HG03575 (cell line): Measurements from ENCODE around the gene TCFL5.

Experiments
- ATAC-seq: cut with Tn5 transposase; IDR thresholded peaks from one replicate; pipeline ENCODE4 v1.9.1; 2021; ENCODE audit not compliant: unreplicated experiment, insufficient number of reproducible peaks, low FRiP score; ENCODE audit errors: extremely low read depth

Gene TCFL5

DNA sequence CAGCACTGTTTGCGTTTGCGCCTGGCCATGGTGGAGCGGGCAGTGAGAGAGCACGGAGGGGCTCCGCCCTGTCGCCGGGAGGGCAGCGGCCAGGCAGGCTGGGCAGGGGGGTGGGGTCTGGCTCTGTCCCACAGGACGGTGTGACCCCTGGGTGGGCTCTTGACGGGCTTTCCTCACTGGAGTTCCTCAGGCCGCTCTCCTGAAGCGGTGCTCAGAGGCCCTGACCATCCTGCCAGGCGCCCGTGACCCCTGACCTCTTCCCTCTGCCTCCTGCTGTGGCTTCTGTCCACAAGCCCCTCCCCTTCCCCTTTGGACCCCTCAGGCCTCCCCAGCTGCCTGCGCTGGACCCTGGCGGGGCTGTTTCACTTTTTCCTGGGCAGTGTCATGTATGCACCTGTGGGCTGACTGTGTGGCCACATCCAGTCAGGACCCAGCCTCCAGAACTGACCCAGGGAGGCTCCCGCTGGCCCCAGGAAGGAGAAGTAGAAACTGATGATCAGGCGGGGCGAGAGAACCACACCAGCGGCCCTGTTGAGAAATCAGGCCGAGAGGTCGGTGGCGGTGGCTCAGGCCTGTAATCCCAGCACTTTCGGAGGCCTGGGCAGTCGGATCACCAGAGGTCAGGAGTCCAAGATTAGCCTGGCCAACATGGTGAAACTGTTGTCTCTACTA lies 55.8 kb downstream of the TCFL5 start:
- no peak for ATAC-seq

DNA sequence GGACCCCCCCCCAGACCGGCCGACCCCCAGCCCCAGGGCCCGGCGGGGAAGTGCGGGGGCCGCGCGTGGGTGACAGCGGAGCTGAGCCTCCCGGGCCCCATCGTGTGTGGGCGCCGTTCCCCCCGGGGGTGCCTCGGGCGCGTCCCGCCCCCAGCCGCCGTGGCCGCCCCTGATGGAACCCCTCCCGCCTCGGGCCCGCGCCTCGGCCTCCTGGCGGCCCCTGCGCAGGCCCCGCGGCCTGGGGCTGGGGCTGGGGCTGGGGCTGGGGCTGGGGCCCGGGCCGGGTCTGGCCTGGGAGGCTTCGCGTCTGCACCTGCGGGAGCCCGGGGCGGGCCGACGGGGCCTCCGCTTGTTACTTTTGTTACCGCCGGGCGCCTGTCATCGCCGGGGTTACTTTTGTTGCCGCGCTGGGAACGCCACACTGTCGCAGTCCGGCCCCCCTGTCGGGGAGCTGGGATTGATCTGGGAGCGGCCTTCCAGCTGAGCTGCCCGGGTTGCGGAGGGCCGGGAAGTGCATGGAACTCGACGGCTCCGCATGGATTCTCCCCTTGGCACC lies 56.4 kb downstream of the TCFL5 start:
- ATAC-seq, result no peak

DNA sequence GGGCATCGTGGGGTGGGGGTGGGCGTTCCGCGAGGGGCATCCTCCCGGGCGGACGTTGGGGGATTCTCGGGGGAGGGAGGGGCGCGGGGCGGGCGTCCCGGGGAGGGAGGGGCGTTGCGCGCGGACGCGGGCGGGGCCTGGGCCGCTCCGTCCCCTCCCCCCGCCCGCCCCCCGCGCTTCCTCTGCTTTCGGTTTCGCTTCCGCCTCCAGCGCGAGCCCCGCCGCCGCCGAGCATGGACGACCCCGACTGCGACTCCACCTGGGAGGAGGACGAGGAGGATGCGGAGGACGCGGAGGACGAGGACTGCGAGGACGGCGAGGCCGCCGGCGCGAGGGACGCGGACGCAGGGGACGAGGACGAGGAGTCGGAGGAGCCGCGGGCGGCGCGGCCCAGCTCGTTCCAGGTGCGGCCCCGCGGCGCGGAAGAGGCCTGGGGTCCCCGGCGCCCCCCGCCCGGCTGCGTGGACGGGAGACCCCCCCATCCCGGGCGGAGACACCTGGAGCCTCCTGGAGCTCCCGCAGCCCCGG lies 56.9 kb downstream of the TCFL5 start, which contains the start of gene OGFR:
Gene OGFR (plus strand): TSS at position 209 of the 528 bp plus-strand sequence. CDS start 25 bp downstream, at position 234.
- ATAC-seq, result no peak

DNA sequence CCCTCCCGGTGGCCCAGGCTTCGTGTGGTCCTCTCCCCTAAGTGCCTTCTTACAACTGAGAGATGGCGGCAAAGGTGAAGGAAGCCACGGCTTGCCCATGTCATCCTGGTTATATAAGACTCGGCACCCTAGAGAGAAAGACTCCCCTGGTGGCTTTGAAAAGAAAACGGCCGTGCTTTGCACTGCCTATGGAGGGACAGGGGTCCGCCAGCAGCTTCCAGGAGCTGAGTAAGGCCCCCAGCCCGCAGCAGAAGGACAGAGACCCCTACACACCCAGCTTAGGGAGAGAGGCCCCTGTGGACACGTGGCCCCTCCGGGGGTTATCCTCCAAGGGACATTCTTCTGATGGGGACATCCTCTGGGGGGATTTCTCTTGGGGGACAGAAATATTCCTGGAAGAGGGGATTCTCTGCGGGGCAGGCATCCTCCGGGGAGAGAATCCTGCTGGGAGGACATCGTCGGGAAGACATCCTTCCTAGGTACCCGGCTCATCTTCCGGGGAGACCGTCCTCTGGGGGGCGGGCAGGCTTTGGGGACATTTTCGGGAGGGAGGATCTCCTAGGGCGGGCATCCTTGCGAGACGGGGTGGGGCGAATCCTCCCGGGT lies 57.5 kb downstream of the TCFL5 start:
- no peak for ATAC-seq

DNA sequence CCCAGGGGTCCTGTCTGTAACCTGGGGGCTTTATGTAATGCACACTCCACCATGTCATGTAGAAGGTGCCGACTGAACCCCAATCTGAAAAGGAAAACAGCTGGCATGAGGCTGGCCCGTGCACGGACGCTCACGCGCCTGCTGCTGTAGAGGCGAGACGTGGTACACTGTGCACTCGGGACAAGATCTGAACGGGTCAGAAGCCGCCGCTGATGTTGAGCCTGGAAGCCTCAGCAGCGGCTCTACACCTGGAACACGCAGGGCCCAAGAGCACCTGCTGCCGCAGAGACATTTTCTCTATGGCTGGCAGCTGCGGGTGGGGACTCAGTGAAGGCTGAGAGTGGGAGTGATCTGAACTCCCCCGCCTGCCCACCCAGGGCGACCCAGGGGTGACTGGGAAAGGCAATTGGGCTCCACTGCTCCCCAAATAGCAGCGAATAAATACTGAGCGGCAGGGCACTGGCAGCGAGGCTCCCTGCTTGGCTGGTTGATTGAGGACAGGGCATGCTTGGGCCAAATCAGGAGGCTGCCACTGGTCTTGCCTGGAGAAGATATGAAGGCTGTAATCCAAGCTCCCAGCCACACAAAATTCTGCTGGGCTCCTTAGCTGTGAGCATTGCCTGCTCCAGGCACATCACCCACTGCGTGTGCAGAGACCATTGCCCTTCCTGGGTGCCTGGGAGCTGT lies 59.5 kb downstream of the TCFL5 start:
- no peak for ATAC-seq

DNA sequence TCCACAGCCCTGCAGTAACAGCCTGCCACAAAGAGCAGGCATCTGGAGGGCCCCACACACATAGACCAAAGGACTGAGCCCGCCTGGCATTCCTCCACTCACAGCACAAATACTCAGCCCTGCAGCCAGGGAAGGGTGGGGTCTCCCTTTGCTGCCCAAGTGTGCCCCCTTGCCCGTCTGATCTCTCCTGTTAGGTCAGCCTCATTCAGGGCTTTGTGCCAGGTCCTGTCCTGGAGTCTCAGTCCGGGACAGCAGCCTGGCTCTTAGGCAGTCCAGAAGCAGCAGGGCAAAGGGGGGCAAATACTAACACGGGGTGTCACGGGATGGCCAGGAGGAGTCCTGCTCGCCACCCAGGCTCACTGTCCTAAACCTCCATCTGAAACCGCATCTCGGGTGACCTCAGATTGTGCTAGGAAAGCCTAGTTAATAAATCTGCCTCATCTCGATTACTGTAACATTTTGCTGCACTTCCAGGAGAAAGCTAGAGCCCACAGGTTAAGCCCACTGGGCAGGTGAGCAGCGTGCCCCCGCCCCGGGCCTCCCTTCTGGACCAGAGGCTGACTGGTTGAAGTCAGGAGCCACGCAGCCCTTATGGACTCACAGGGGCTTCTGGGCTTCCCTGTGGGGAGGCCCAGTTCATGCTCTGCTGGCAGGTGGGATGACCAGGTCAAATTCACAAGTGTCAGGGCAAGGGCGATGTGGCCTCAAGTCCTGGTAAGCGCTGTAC lies 60.2 kb downstream of the TCFL5 start:
- no peak for ATAC-seq

DNA sequence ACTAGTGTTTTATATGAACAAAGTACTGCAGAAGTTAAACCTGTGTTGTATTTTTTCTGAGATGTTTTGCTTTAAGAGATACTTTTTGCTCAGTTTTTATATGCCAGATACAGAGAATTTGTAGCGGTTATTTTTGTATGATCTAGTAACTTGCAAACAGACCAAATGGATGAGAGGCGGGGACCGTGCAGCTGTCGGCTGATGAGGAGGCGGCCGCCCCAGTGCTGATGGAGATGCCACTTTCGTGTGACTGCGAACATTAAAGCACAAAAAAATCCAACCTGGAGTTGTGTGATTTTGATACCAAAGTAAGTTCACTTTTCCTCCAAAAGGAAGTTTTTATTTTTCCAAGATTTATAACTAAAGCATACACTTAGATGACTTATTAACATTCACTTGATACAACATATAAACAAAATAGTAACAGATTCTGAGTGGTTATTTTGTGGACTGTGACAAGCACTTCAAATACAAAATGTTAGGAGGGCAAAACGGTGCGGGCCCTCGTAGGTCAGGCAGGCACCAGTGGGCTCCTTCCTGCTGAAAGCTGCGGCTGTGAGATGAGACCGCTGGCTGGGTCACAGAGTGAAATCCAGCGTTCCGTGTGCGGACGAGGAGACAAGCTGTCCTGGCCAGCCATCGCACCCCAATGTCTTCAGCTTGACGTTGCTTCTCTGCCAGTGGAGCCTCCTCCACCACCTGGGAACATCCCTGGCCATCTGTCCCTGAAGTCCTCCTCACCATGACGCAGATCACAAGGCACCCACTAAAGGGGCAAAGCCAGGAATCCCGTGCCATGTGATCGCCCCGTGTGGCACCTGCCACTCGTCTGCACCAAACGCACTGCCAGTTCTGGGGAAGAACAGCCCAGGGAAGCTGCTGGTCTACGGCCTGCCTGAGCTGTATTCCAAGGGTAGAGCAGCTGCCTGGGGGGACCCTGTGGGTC lies 61.0 kb downstream of the TCFL5 start:
- no peak for ATAC-seq

DNA sequence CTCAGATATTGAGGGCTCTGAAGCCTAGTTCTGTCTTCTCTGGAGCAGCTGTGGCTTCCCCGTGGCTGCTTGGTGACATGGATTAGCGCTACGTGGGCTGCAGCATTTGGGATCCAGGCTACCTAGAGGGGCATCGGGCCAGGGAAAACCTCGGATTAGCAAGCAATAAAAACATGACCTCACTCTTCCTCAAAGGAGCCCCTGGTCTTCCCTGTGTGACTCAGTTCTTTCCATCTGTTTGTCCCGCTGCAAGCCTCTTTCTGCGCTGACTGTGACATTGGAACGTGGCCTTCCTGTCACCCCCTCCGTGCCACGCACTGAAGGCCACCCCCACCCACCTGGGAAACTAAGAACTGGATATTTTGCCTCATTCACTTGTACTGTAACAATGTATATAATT lies 61.7 kb downstream of the TCFL5 start:
- no peak for ATAC-seq

DNA sequence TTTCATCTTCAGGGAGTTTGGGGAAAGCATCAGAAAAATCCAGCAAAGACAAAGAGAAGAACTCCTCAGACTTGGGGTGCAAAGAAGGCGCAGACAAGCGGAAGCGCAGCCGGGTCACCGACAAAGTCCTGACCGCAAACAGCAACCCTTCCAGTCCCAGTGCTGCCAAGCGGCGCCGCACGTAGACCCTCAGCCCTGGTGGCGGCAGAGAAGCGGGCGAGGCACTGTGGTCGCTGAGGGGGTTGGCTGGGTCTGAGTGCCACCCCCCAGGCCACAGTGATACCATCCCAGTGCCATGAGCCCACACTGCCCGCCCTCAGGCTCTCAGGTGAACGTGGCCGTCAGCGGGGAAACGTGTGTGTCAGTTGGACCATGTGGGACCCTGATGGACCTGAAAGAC lies 62.2 kb downstream of the TCFL5 start:
- ATAC-seq, result no peak

DNA sequence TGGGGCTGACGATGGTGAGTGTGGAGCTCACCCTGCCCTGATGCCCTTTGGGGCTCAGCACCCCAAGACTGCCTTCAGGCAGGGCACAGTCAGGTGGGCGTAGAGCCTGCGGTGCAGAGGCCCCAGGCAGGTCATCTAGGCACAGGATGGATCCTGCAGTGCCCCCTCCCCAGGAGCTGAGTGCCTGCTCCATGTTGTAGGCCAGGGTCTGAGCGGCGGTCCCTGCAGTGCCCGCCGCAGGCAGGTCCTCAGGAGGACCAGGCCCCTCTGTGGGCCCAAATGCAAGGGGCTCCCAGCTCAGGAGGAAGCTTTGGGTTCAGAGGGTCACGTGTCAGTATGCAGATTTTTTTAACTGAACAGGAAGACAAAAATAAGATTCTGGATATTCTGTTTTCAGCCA lies 62.6 kb downstream of the TCFL5 start:
- no peak for ATAC-seq

DNA sequence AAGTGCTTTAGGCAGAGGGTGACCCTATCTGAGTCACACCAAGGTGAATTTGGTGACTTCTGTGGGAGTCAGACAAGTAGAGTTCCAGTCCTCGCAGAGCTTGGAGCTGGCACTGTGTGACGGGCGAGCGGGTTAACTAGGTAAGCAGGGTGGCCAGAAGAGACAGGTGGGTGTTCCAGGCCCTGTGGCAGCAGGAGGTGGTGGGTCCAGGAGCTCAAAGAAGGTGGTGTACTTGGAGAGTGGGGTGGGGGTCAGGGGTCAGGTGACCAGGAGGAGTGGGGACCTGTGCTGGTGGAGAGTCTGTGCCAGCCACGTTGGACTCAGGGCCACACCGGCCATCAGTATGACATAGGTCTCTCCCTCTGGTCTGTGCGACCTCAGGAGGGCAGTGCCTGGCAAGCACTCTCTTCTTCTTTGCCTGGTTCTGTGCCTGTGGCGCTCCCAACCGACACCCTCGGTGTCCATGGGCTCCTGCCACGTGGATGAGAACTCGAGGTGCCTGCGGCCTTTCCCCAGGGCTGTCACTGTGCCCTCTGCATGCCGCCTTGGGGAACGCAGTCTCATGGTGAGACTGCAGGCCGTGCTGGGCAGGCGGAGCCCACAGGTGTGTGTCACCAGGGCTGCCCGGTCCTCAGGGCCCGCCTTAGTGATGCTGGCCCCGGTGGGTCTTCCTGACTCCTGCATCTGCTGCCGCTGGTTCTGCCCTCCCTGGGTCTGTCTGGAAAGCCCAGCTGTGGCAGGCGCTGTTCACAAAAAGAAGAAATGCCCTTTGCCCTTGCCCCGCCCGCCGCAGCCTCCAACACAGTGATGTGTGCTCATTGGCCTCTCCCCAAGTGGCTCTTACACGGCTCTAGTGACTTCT lies 63.7 kb downstream of the TCFL5 start:
- ATAC-seq, result no peak

DNA sequence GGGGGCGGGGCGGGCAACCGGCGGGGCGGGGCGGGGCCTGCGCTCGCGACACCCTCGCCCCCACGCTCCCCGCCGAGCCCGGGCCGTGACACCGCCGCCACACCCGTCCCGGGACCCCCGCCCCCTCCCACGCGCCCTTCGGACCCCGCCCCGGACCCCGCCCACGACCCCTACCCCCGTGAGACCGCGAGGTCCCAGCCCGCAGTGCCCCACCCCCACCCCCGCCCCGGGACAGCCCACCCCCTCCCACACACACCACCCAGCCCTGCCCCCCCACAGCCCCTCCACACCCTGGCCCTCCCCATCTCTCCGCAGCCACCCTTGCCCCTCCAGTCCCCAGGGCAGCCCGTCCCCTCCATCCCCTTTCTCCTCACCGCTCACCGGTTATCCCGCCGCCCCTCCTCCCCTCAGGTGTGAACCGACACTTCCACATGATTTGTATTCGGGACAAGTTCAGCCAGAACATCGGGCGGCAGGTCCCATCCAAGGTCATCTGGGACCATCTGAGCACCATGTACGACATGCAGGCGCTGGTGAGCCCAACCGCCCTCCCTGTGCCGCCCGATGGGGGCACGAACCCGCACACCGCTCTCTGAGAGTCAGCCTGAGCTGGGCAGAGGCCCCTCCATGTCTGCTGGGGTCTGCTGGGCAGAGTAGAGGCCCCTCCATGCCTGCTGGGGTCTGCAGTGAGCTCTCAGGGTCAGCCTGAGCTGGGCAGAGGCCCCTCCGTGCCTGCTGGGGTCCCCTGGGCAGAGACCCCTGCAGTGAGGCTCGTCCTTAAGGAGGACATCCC lies 64.7 kb downstream of the TCFL5 start:
- ATAC-seq, result no peak

DNA sequence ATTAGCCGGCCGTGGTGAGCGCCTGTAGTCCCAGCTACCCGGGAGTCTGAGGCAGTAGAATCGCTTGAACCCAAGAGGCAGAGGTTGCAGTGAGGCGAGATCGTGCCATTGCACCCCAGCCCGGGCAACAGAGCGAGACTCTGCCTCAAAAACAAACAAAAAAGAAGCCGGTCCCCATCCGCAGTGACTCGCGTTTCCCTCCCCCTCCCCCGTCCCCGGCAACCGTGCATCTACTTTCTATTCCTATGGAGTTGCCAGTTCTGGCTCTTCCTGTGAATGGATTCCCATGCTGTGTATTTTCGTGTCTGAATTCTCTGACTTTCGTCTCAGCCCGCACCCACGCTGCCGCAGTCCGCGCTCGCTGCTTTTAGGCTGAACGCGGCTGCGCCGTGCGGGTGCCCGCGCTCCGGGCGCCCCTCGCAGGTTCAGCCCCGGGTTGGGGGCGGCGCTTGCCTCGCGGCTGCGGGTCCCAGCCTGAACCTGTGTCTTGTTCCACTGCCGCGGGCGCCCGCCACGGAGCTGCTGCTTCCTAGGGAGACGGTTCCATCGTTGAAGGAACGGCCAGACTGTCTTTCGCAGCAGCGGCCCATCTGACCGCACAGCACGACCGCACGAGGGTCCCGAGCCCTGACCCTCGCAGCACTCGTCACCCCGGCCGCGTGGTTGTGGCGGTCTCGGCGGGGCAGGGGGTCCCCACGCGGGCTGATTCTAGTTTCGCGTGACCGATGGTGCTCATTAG lies 66.4 kb downstream of the TCFL5 start:
- no peak for ATAC-seq

DNA sequence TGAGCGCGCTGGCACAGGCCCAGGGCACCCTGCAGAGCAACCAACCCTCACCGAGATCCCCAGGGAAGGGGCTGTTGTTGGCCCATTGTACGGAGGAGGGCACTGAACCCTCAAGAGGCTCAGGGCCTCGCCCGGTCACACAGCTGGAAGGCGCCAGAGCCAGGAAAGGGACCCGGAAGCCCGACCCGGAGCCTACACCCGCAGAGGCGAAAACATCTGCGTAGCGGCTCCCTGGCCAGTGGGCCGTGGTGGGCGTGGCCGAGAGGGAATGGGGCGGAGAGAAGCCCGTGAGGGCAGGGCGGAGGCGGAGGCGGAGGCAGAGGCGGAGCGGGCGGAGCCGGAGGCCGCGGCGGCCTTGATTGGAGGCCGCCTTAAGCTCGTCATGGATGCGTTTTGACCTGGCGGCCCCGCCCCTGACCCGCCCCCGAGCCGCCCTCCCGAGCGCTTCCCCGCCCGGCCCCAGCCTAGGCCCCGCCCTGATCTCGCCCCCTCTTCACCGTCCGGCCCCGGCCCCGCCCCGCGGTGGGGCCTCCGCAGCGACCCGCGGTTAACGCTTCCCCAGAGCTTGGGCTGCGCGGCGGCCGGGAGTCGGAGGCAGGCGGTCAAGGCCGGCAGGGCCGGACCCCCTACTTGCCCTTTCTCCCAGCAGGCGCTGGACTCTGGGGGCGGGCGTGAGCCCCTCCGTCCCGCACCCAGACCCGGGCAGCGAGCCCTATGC lies 67.5 kb downstream of the TCFL5 start:
- ATAC-seq, result no peak

DNA sequence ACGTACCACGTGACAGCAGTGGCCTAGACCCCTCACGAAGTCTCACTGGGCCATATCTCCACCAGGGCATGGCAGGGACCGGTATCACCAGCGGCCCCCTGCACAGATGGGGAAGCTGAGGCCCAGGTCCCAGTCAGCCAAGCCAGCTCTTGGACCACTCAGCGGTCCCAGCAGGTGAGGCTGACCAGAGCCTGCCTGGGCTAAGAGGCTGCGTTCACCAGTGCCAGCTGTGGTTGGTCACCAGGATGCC lies 67.9 kb downstream of the TCFL5 start:
- ATAC-seq, result no peak
